AG10803 (cell line): ENCODE measurements around the gene ADAMTS5.
A peak's percentile ranks its signal among the peaks of the same experiment; 100 is the strongest.

ENCODE experiments used
- DNase-seq: peaks from one replicate; pipeline ENCODE4 v3.0.0; 2010; ENCODE audit warnings: low read depth
- H3K4me3 ChIP-seq: 2 replicates; pipeline ENCODE4 v1.5.1; 2011; ENCODE audit warnings: mild to moderate bottlenecking, low read length, control low read depth
- CTCF ChIP-seq: conservative IDR thresholded peaks from 2 replicates; pipeline ENCODE4 v1.5.1; 2011; ENCODE audit warnings: mild to moderate bottlenecking, low read length, control low read depth, inconsistent platforms

ADAMTS5 gene

DNA sequence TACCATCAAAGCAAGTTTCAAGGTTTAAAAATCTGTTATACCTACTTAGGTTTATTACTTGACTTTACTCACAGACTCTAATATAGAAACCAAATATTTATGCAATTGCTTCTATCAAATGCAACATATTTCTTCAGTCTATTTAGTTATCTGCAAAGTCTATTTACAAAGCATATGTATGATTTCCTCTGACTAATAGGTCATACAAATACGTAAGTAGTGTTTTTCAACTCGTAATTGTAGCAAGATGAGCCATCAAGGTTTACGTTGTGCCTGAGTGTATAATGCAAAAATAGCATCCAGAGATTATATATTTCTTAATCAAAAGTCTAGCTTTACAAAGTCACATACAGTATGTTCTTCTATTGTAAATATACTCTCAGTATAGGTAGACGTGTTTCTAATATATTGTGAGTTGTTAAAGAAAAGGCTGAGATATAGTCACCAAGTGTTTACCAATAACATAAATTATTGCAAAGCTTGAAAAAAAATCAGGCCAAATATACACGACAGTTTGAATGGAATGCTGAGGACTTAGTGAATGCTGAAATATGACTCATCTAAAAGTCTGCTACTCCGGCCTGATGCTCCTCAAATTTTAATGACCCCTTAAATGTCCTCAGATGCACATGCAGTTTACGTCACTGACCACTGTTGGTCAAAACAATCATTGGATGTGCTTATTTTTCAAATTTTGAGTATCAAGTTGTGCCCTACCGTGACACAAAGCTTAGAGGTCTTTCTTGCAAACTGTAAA lies 48.4 kb downstream of the ADAMTS5 start:
- peak; percentile 90 for DNase-seq
- no peak overlapping the region for H3K4me3 ChIP-seq
- TF ChIP-seq CTCF: no peak; the same call in 1 of the 2 replicates

- DNase-seq: no peak
- H3K4me3 ChIP-seq: no peak overlapping the region
- no peak for TF ChIP-seq CTCF
These were observed 50.1 kb downstream of the ADAMTS5 start for GRCh38 chr21:26916799-26917198.

DNA sequence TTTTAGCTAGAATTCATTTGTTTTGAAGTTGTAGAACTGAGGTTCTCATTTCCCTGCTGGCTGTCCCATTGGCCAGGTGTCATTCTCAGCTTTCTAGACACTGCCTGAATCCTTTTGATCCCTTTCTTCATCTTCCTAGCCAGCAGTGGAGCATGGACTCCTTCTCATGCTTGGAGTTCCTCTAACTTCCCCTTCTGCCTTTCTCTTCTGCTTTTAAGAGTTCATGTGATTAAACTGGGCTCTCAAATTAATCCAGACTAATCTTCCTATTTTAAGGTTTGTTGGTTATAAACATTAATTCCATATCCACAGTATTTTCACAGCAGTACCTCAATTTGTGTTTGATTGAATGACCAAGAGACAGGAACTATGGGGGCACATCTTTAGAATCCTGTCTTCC lies 52.3 kb downstream of the ADAMTS5 start:
- TF ChIP-seq CTCF: no peak
- DNase-seq: no peak
- H3K4me3 ChIP-seq: no peak overlapping the region

DNA sequence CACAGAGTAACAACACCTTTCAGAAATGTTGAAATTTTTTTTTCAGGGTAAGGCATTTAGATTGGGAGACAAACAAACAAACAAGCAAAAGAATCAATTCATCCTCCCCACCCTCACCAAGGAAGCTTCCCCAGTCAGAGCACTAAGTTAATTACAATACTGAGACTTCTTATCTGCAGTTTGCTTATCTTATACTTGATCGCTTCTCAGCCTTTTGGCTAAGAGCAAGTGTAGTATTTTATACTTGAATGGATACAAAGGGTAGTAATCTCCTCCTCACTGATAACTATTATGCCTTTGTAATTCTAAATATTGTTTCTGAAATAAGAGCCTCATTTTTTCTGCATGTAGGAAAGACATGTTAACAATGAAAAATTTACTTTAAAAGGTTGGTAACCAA lies 54.4 kb downstream of the ADAMTS5 start:
- no peak for TF ChIP-seq CTCF
- no peak for DNase-seq
- no peak overlapping the region for H3K4me3 ChIP-seq

GRCh38 chr21:26909972-26910371 lies 56.9 kb downstream of the ADAMTS5 start:
- no peak for DNase-seq
- no peak for TF ChIP-seq CTCF
- no peak overlapping the region for H3K4me3 ChIP-seq

GRCh38 chr21:26900980-26901379 lies 65.9 kb downstream of the ADAMTS5 start:
- no peak overlapping the region for H3K4me3 ChIP-seq
- DNase-seq: no peak
- no peak for TF ChIP-seq CTCF

- no peak for TF ChIP-seq CTCF
These were observed 74.7 kb downstream of the ADAMTS5 start for GRCh38 chr21:26892151-26892550.

More at GRCh38 chr21:26892151-26892550, 74.7 kb downstream of the ADAMTS5 start:
- peak; percentile 29 for DNase-seq
- no peak overlapping the region for H3K4me3 ChIP-seq
